Loucy (cell line): ENCODE results near the gene SCAMP1.

Source experiments
- H2AFZ ChIP-seq: fragments of 200-600 bp; sonication (generic); 2 replicates; pipeline ENCODE4 v1.6.0; 2016; ENCODE audit warnings: antibody characterized with exemption, mild to moderate bottlenecking, low read length, moderate library complexity
- H3F3A ChIP-seq: fragments of 200-600 bp; 2 replicates; pipeline ENCODE4 v1.6.0; 2016; ENCODE audit warnings: antibody characterized with exemption, low read depth, mild to moderate bottlenecking
- H3K27me3 ChIP-seq: fragments of 200-600 bp; sonication (generic); 2 replicates; pipeline ENCODE4 v1.6.1; 2014; ENCODE audit warnings: low read length, mild to moderate bottlenecking; ENCODE audit not compliant: insufficient read depth, poor library complexity, severe bottlenecking
- H3K36me3 ChIP-seq: fragments of 200-600 bp; sonication (generic); 2 replicates; pipeline ENCODE4 v1.6.1; 2016; ENCODE audit warnings: low read length; ENCODE audit not compliant: insufficient read depth
- H3K4me1 ChIP-seq: fragments of 200-600 bp; sonication (generic); 2 replicates; pipeline ENCODE4 v1.5.1; 2014; ENCODE audit warnings: low read length, mild to moderate bottlenecking; ENCODE audit not compliant: insufficient read depth, poor library complexity, severe bottlenecking
- H3K4me2 ChIP-seq: fragments of 200-600 bp; sonication (generic); 2 replicates; pipeline ENCODE4 v1.6.0; 2014; ENCODE audit warnings: antibody characterized with exemption, low read length, low read depth, mild to moderate bottlenecking; ENCODE audit not compliant: poor library complexity, severe bottlenecking
- H3K4me3 ChIP-seq: fragments of 200-600 bp; sonication (generic); 2 replicates; pipeline ENCODE4 v1.5.1; 2014; ENCODE audit warnings: low read length, mild to moderate bottlenecking, mixed read lengths; ENCODE audit not compliant: poor library complexity, severe bottlenecking
- H3K79me2 ChIP-seq: fragments of 200-600 bp; sonication (generic); 2 replicates; pipeline ENCODE4 v1.6.1; 2014; ENCODE audit warnings: low read length; ENCODE audit not compliant: insufficient read depth
- H3K9ac ChIP-seq: fragments of 200-600 bp; sonication (generic); 2 replicates; pipeline ENCODE4 v1.6.0; 2014; ENCODE audit warnings: mild to moderate bottlenecking, low read depth, low read length, moderate library complexity; ENCODE audit not compliant: poor library complexity, severe bottlenecking
- H3K9me2 ChIP-seq: fragments of 200-600 bp; sonication (generic); replicated peaks from 2 replicates; pipeline ENCODE4 v1.6.1; 2016; ENCODE audit warnings: low read depth, low read length, mixed read lengths
- H3K9me3 ChIP-seq: fragments of 200-600 bp; sonication (generic); 2 replicates; pipeline ENCODE4 v1.6.1; 2014; ENCODE audit warnings: mild to moderate bottlenecking, antibody characterized with exemption, low read length, low read depth; ENCODE audit not compliant: insufficient read depth
- H4K20me1 ChIP-seq: fragments of 200-600 bp; sonication (generic); 2 replicates; pipeline ENCODE4 v1.6.0; 2014; ENCODE audit warnings: antibody characterized with exemption, low read length, mild to moderate bottlenecking; ENCODE audit not compliant: insufficient read depth, poor library complexity, severe bottlenecking
- EZH2phosphoT487 ChIP-seq: fragments of 200-600 bp; IDR thresholded peaks from 2 replicates; pipeline ENCODE4 v1.6.1; 2018; ENCODE audit warnings: antibody characterized with exemption, mild to moderate bottlenecking, moderate library complexity, borderline replicate concordance
- TF ChIP-seq, protein P1 (sequence below): fragments of 200-600 bp; sonication (generic); conservative IDR thresholded peaks from 2 replicates; pipeline ENCODE4 v1.5.1; 2014; ENCODE audit warnings: mild to moderate bottlenecking, antibody characterized with exemption, low read length

SCAMP1 gene

DNA sequence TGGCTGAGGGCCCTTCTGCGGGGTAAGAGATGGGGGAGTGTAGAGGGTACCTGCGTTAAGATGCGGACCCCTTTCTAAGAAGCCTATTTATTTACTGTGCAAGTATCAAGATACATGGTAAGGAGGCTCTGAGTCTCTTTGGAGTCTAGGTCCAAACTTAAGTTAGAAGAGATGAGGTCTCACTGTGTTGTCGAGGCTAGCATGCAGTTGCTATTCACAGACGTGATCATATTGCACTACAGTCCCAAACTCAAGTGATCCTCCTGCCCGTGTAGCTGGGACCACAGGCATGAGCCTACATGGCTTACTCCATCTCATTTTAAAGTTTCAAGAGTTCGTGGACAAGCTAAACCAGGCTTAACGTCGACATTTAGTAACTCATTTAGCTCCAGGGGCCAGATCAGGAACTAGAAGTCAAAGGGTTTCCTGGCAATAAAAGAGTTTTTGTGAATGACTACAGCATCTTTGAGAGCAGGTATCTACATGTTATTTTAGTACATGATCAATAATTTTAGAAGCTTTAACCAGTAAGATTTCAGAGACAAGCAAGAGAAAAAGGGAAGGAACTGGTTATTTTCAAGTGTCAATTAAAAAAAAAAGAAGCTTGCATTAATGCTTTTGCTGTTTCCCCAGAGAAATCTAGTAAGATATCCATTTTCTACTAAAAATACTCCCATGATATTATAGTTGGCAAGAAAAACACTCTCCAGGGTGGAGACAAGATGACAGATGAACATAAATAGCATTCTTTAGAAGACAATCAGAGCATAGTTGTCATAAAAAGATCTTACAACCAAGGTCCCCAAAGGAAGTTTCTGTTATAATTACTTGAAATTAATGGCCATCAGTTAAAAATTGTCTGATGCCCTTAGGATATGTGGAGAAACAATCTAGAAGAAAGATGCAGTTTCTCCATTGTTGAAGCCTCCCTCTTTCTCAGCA lies 141.3 kb downstream of the SCAMP1 start:
- peak overlapping the region; percentile 1 for H3K9ac ChIP-seq
- H2AFZ ChIP-seq = no peak overlapping the region
- H4K20me1 ChIP-seq = no peaks in the 10 kb centered on the region
- H3K4me3 ChIP-seq = peak overlapping the region; percentile 2
- TF ChIP-seq, protein P1, sequence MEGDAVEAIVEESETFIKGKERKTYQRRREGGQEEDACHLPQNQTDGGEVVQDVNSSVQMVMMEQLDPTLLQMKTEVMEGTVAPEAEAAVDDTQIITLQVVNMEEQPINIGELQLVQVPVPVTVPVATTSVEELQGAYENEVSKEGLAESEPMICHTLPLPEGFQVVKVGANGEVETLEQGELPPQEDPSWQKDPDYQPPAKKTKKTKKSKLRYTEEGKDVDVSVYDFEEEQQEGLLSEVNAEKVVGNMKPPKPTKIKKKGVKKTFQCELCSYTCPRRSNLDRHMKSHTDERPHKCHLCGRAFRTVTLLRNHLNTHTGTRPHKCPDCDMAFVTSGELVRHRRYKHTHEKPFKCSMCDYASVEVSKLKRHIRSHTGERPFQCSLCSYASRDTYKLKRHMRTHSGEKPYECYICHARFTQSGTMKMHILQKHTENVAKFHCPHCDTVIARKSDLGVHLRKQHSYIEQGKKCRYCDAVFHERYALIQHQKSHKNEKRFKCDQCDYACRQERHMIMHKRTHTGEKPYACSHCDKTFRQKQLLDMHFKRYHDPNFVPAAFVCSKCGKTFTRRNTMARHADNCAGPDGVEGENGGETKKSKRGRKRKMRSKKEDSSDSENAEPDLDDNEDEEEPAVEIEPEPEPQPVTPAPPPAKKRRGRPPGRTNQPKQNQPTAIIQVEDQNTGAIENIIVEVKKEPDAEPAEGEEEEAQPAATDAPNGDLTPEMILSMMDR = no peak
- TF ChIP-seq EZH2phosphoT487 = no peak
- H3K9me3 ChIP-seq = no peaks in the 10 kb centered on the region
- no peaks in the 10 kb centered on the region for H3K9me2 ChIP-seq
- peaks cover 53% of the 10 kb centered on the region for H3K79me2 ChIP-seq
- H3K27me3 ChIP-seq = no peaks in the 10 kb centered on the region
- peaks cover 84% of the 10 kb centered on the region for H3K4me1 ChIP-seq
- H3K36me3 ChIP-seq = no peaks in the 10 kb centered on the region
- peak overlapping the region; percentile 28 for H3K4me2 ChIP-seq
- no peaks in the 10 kb centered on the region for H3F3A ChIP-seq

DNA sequence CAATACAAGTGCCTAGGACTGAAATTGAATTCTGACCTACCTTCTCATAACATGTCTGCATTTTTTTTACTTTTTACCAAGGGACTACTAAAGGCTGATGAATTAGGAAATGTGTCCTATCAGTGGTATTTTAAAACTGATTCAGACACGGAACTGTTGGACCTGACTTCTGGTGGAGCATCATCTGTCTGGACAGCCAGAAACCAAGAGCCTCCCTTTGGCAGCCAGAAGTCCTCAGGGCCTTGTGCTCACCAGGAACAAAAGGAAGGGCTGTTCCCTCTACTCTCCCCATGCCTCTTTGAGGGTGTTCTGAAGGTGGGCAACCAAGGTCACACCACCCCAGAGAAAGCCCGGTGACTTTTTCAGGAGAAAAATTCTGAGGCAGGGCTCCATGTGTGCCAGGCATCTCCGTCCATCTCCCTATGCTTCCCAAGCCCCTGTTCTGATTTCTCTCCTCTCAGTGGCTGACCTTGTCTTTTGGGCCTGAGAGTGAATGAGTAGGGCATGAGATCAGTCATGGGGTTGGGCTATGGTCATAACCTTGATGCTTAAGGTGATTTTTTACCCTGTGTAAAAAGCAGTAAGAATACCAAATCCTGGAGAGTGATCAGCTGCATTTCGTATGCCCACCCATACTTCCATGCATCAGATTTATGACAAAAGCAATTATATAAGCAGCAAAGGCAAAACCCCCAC lies 143.7 kb downstream of the SCAMP1 start:
- H3K4me2 ChIP-seq = peak overlapping the region; percentile 87

More for the DNA sequence above, 143.7 kb downstream of the SCAMP1 start:
- no peaks in the 10 kb centered on the region for H4K20me1 ChIP-seq
- no peaks in the 10 kb centered on the region for H3K36me3 ChIP-seq
- H2AFZ ChIP-seq = no peak overlapping the region
- H3K9me2 ChIP-seq = no peaks in the 10 kb centered on the region
- H3K4me1 ChIP-seq = peaks cover 84% of the 10 kb centered on the region
- H3K79me2 ChIP-seq = peaks cover 70% of the 10 kb centered on the region
- H3K4me3 ChIP-seq = peak overlapping the region; percentile 92
- H3K27me3 ChIP-seq = no peaks in the 10 kb centered on the region
- TF ChIP-seq, protein P1 = no peak
- TF ChIP-seq EZH2phosphoT487 = no peak
- peak overlapping the region; percentile 24 for H3K9ac ChIP-seq
- no peaks in the 10 kb centered on the region for H3F3A ChIP-seq
- no peaks in the 10 kb centered on the region for H3K9me3 ChIP-seq
